PC-9 (cell line): Measurements from ENCODE around the gene C6orf163.

ENCODE experiments used
- CTCF ChIP-seq: fragments of 200-600 bp; sonication (generic); conservative IDR thresholded peaks from 2 replicates; pipeline ENCODE4 v1.6.1; 2017; ENCODE audit warnings: mixed run types, antibody characterized with exemption, mild to moderate bottlenecking, moderate library complexity
- EZH2 ChIP-seq: fragments of 200-600 bp; sonication (generic); IDR thresholded peaks from 2 replicates; pipeline ENCODE4 v1.8.0; 2017; ENCODE audit warnings: antibody characterized with exemption, low read depth

GRCh38 chr6:87357479-87358196 is 13.0 kb downstream of the C6orf163 start:
- TF ChIP-seq EZH2 (no peak), CTCF (no peak)
